GM15510 (cell line): ENCODE data around the gene MUCL3.

Experiments used
- POLR2A ChIP-seq: IDR thresholded peaks from 3 replicates; pipeline ENCODE4 v1.6.1; 2011; ENCODE audit warnings: borderline replicate concordance; ENCODE audit not compliant: insufficient read length; ENCODE audit errors: extremely low read depth

MUCL3 gene, protein sequence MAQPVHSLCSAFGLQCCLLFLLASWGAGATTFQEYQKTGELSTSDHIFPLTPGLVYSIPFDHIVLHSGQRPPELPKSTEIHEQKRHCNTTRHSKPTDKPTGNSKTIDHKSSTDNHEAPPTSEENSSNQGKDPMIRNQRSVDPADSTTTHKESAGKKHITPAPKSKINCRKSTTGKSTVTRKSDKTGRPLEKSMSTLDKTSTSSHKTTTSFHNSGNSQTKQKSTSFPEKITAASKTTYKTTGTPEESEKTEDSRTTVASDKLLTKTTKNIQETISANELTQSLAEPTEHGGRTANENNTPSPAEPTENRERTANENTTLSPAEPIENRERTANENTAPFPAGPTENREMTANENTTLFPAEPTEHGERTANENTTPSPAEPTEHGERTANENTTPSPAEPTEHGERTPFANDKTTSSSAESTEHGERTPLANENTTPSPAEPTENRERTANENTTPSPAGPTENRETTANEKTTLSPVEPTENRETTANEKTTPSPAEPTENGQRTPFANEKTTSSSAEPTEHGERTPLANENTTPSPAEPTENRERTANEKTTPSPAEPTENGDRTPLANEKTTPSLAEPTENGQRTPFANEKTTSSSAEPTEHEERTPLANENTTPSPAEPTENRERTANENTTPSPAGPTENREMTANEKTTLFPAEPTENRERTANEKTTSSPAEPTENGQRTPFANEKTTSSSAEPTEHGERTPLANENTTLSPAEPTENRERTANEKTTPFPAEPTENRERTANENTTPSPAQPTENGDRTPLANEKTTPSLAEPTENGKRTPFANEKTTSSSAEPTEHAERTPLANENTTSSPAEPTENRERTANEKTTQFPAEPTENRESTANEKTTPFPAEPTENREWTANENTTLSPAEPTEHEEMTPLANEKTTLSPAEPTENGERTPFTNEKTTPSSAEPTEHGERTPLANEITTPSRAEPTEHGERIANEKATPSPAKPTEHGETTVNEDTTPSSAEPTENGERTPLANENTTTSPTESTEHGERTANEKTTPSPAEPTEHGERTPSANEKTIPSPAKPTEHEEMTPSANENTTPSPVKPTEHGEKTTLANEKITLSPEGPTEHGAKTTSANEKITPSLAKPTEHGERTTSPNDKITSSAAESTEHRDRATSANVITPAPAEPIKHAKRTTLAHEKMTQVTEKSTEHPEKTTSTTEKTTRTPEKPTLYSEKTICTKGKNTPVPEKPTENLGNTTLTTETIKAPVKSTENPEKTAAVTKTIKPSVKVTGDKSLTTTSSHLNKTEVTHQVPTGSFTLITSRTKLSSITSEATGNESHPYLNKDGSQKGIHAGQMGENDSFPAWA (N-terminal part only)

DNA sequence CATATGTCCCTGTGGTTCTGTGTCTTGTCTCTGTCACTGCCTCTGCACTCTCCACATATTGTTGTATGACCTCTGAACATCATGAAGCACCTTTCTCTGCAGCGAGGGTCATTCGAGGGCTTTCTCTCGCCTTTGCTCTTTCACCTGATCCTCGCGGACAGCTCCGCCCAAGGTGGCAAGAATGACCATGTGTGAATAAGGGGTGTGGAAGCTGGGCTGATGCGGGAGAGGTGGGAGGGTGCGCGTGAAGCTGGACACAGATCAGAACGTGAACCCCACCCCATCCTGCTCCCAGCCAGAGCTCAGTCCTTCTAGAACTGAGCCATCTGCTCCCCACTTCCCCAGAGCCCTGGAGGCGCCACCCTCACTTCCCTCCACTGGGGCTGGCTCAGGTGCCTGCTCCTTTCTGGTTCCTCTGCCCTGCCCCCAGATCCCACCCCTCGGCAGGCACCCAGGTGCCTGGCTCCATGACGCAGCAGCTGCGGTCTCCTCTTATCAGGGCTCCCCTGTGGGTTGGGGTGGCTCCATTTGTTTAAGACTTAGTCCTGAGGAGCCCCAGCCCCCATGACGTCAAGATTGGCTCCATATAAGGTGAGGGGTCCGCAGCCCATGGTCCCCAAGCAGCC lies at the start of gene MUCL3:
Gene MUCL3 (plus strand): TSS at position 613 of the 626 bp plus-strand sequence. CDS start 27 bp downstream, outside the sequence.
- TF ChIP-seq POLR2A = no peak

GRCh38 chr6:30891450-30891723 lies 49.4 kb upstream of the MUCL3 start:
- TF ChIP-seq POLR2A = no peak

DNA sequence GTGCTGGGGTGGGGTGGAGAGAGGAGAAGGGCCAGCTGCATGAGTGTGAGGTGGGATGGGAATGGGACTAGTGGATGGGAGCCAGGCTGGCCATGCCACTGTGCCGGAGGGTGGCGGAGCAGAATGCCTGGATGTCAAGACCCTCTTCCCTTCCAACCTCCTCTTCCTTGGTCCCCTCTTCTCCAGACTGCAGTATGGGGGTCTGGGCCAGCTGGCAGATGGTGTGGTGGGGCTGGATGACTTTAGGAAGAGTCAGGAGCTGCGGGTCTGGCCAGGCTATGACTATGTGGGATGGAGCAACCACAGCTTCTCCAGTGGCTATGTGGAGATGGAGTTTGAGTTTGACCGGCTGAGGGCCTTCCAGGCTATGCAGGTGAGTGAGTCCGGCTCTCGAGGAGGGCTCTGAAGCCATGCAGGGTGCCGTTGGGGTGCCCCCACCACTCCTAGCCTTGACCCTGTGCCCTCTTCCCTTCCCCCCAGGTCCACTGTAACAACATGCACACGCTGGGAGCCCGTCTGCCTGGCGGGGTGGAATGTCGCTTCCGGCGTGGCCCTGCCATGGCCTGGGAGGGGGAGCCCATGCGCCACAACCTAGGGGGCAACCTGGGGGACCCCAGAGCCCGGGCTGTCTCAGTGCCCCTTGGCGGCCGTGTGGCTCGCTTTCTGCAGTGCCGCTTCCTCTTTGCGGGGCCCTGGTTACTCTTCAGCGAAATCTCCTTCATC lies 48.8 kb upstream of the MUCL3 start:
- no peak for TF ChIP-seq POLR2A

GRCh38 chr6:30893001-30893591 lies 47.7 kb upstream of the MUCL3 start:
- no peak for TF ChIP-seq POLR2A

DNA sequence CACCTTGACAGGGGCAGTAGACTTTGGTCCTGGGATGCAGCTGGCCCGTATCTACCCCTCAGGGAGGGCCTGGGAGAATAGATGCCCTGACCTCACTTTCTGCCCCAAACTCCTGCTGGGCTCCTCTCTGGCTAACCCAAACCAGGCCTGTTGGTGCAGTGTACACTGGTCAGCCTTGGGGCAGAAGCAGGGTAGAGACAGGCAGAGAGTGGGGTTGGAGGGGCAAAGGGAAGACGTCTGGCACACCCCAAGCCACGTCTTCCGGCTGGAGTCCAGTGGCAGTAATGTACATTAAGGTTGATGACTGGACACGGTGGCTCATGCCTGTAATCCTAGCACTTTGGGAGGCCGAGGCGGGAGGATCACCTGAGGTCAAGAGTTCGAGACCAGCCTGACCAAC lies 47.1 kb upstream of the MUCL3 start:
- TF ChIP-seq POLR2A = no peak

DNA sequence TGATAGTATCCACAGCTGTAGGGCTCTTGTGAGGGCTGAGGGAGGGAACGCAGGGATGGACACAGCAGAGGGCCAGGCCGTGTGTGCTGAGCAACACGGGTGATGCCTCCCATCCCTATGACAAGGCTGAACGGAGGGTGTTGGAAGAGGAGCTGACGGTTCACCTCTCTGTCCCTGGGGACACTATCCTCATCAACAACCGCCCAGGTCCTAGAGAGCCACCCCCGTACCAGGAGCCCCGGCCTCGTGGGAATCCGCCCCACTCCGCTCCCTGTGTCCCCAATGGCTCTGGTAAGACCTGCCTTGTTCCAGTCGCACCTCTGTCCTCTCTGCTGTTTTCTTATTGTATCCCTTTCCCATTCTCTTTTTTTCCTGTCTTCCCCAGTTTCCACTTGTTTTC lies 46.4 kb upstream of the MUCL3 start:
- TF ChIP-seq POLR2A = no peak

- TF ChIP-seq POLR2A = no peak
These were observed 45.8 kb upstream of the MUCL3 start for GRCh38 chr6:30894935-30895334.

DNA sequence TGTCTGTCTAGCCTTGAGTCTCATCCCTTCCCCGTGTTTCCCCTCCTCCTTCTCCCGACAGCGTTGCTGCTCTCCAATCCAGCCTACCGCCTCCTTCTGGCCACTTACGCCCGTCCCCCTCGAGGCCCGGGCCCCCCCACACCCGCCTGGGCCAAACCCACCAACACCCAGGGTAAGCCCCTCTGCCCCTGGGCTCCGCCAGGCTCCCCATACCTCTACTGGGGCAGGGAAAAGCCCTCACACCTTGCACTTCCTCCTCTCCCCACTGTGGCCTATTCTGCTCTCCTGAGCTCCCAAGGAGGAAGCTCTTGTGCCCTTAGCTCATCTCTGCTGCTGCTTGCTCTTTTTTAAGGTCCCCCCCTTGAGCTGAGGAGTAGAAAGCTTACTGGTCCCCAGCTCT lies 45.4 kb upstream of the MUCL3 start:
- no peak for TF ChIP-seq POLR2A

DNA sequence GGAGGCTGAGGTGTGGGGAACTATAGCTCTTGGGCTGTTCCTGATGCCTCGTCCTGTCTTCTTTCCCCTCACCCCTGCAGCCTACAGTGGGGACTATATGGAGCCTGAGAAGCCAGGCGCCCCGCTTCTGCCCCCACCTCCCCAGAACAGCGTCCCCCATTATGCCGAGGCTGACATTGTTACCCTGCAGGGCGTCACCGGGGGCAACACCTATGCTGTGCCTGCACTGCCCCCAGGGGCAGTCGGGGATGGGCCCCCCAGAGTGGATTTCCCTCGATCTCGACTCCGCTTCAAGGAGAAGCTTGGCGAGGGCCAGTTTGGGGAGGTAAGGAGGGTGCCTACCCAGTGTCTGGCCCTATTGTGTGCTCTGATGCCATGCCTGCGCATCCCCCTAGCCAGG lies 44.2 kb upstream of the MUCL3 start:
- no peak for TF ChIP-seq POLR2A

DNA sequence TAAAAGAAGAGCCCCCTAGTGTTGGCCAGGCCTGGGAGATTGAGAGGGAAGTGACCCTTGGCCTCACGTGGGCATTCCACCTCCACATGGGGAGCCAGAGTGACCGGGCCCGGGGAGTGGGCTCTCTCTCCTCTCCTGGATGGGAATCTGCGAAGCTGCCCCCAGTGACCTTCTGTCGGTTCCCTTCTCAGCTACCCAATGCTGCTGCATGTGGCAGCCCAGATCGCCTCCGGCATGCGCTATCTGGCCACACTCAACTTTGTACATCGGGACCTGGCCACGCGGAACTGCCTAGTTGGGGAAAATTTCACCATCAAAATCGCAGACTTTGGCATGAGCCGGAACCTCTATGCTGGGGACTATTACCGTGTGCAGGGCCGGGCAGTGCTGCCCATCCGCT lies 42.9 kb upstream of the MUCL3 start:
- TF ChIP-seq POLR2A = no peak

DNA sequence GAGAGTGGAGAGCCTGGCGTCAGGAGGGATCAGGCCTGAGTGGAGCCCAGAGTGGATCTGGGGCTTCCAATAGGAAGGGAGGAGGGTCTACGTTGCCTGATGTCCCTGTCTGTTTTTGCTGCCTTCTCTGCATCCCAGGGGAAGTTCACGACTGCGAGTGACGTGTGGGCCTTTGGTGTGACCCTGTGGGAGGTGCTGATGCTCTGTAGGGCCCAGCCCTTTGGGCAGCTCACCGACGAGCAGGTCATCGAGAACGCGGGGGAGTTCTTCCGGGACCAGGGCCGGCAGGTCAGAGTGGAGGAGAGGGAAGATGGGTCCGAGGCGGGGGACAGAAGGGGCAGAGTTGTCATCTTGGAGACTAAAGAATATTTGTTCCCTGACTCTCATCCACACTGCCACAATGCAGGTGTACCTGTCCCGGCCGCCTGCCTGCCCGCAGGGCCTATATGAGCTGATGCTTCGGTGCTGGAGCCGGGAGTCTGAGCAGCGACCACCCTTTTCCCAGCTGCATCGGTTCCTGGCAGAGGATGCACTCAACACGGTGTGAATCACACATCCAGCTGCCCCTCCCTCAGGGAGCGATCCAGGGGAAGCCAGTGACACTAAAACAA lies 41.9 kb upstream of the MUCL3 start:
- no peak for TF ChIP-seq POLR2A

GRCh38 chr6:30900863-30901417 lies 39.8 kb upstream of the MUCL3 start:
- no peak for TF ChIP-seq POLR2A

GRCh38 chr6:30901436-30901835 lies 39.3 kb upstream of the MUCL3 start:
- TF ChIP-seq POLR2A = no peak
